PC-3 (cell line): ENCODE data around the gene TBX10. TPM values are rescaled to one million over a fixed set of nuclear protein-coding genes. Genes with fewer than 3 reads are reported as not detected.
"Not testable (repeated sequence)": the region's sequence is repeated elsewhere in the genome, so short reads cannot be mapped to it uniquely, and the experiment has no call there.

Experiments
- ATAC-seq: fragments of 200-7000 bp; cut with Tn5 transposase; 2 replicates; pipeline ENCODE4 v1.9.1; 2020; ENCODE audit warnings: mild to moderate bottlenecking, moderate library complexity
- BruUV-seq: library from RNA; stranded (reverse); fragments of 400-500 nt; replicated peaks from 2 replicates; lab custom pipeline; 2021; lab: Mats Ljungman, UMichigan
- CTCF ChIA-PET: fragments of 300-600 bp; sonication (Branson Sonifier 250); formaldehyde crosslinking; loops from one replicate; lab custom pipeline; 2022; ENCODE audit warnings: antibody characterized with exemption; lab: Charles Lee
- POLR2A ChIA-PET: fragments of 300-600 bp; sonication (Branson Sonifier 250); formaldehyde crosslinking; loops from one replicate; lab custom pipeline; 2022; ENCODE audit warnings: antibody characterized with exemption; ENCODE audit not compliant: unreplicated experiment; lab: Charles Lee
- DNase-seq: peaks from one replicate; pipeline ENCODE4 v3.0.0-alpha.2; 2015
- H2AFZ ChIP-seq: fragments of 300-600 bp; sonication (generic); 2 replicates; pipeline ENCODE4 v1.6.0; 2016; ENCODE audit warnings: antibody characterized with exemption, low read length
- H3F3A ChIP-seq: fragments of 300-600 bp; sonication (generic); one replicate; pipeline ENCODE4 v1.6.0; 2017; ENCODE audit warnings: antibody characterized with exemption, low read length, control low read depth, mild to moderate bottlenecking; ENCODE audit not compliant: unreplicated experiment
- H3K27ac ChIP-seq: fragments of 300-600 bp; sonication (generic); 2 replicates; pipeline ENCODE4 v1.5.1; 2016; ENCODE audit warnings: mild to moderate bottlenecking, low read length
- H3K27me3 ChIP-seq: fragments of 300-600 bp; sonication (generic); 2 replicates; pipeline ENCODE4 v1.6.1; 2016; ENCODE audit warnings: low read length, mixed read lengths
- H3K36me3 ChIP-seq: fragments of 300-600 bp; sonication (generic); 2 replicates; pipeline ENCODE4 v1.6.1; 2016; ENCODE audit warnings: low read depth, mixed run types, low read length, mixed read lengths
- H3K4me1 ChIP-seq: fragments of 300-600 bp; sonication (generic); 2 replicates; pipeline ENCODE4 v1.5.1; 2016; ENCODE audit warnings: low read length; ENCODE audit not compliant: insufficient read depth
- H3K4me2 ChIP-seq: fragments of 300-600 bp; sonication (generic); 2 replicates; pipeline ENCODE4 v1.6.0; 2016; ENCODE audit warnings: low read length
- H3K4me3 ChIP-seq: fragments of 300-600 bp; sonication (generic); 2 replicates; pipeline ENCODE4 v1.5.1; 2016; ENCODE audit warnings: mild to moderate bottlenecking, low read length, mixed read lengths
- H3K79me2 ChIP-seq: fragments of 300-600 bp; sonication (generic); 2 replicates; pipeline ENCODE4 v1.6.1; 2017; ENCODE audit warnings: low read length, mixed read lengths
- H3K9ac ChIP-seq: fragments of 300-600 bp; sonication (generic); 2 replicates; pipeline ENCODE4 v1.6.0; 2016; ENCODE audit warnings: mild to moderate bottlenecking, low read length
- H3K9me2 ChIP-seq: fragments of 300-600 bp; sonication (generic); replicated peaks from 2 replicates; pipeline ENCODE4 v1.6.1; 2016; ENCODE audit warnings: mixed run types, low read length, mixed read lengths
- H3K9me3 ChIP-seq: fragments of 300-600 bp; sonication (generic); 2 replicates; pipeline ENCODE4 v1.6.1; 2016; ENCODE audit warnings: low read length, mixed read lengths
- H4K20me1 ChIP-seq: fragments of 300-600 bp; sonication (generic); 2 replicates; pipeline ENCODE4 v1.6.1; 2016; ENCODE audit warnings: low read length, mixed read lengths
- intact Hi-C: fragments of 100-400 bp; cut with micrococcal nuclease; formaldehyde crosslinking; loops from 2 replicates; pipeline ENCODE4 v1.9.0; 2023
- total RNA-seq: library from RNA; depleted of rRNA; stranded (reverse); fragments of >200 nt; gene quantifications from 2 replicates; pipeline ENCODE4 v1.2.3, GENCODE V29; 2014

The TBX10 gene
- total RNA-seq, 1 experiment from 2014 or later = not detected

GRCh38 chr11:67621928-67622327 is 17.6 kb downstream of the TBX10 start:
- POLR2A ChIA-PET, H3K9me2 ChIP-seq, H3K27ac ChIP-seq, H4K20me1 ChIP-seq, H3K9ac ChIP-seq, H3K9me3 ChIP-seq, DNase-seq, ATAC-seq, H3K27me3 ChIP-seq, H3K36me3 ChIP-seq, CTCF ChIA-PET, H3K4me2 ChIP-seq, H3K4me3 ChIP-seq, H3F3A ChIP-seq, H3K79me2 ChIP-seq, intact Hi-C loops, H2AFZ ChIP-seq, H3K4me1 ChIP-seq, BruUV-seq: not testable (repeated sequence)

- H3F3A ChIP-seq, POLR2A ChIA-PET, H4K20me1 ChIP-seq, H3K9me3 ChIP-seq, H3K79me2 ChIP-seq, H3K4me2 ChIP-seq, DNase-seq, BruUV-seq, H3K36me3 ChIP-seq, H2AFZ ChIP-seq, H3K27me3 ChIP-seq, intact Hi-C loops, ATAC-seq, H3K4me3 ChIP-seq, H3K9ac ChIP-seq, H3K27ac ChIP-seq, H3K4me1 ChIP-seq, CTCF ChIA-PET, H3K9me2 ChIP-seq: not testable (repeated sequence)
Measured at GRCh38 chr11:67620621-67621020, 18.9 kb downstream of the TBX10 start.

- ATAC-seq, H3K4me2 ChIP-seq, H2AFZ ChIP-seq, H3K4me3 ChIP-seq, H3K9me2 ChIP-seq, H3K9ac ChIP-seq, H3K36me3 ChIP-seq, H3K9me3 ChIP-seq, CTCF ChIA-PET, H3K27me3 ChIP-seq, H3K4me1 ChIP-seq, H3K27ac ChIP-seq, H4K20me1 ChIP-seq, BruUV-seq, H3F3A ChIP-seq, POLR2A ChIA-PET, intact Hi-C loops, DNase-seq, H3K79me2 ChIP-seq: not testable (repeated sequence)
Measured at GRCh38 chr11:67619683-67620618, 19.6 kb downstream of the TBX10 start.

- H3K27me3 ChIP-seq, H3F3A ChIP-seq, ATAC-seq, H3K4me3 ChIP-seq, H3K9me3 ChIP-seq, H3K79me2 ChIP-seq, H3K4me1 ChIP-seq, H3K27ac ChIP-seq, DNase-seq, H3K9ac ChIP-seq, H2AFZ ChIP-seq, POLR2A ChIA-PET, intact Hi-C loops, H3K9me2 ChIP-seq, H3K36me3 ChIP-seq, H3K4me2 ChIP-seq, BruUV-seq, H4K20me1 ChIP-seq: not testable (repeated sequence)
- CTCF ChIA-PET = interaction anchor here (0.6 kb wide), 1 partner anchor 65 kb away, joined by 5 read pairs; no protein-coding TSS in a partner anchor
Measured at GRCh38 chr11:67618901-67619659, 20.5 kb downstream of the TBX10 start.
